K562 (cell line): ENCODE measurements around the gene POLR3K. TPM values are rescaled to one million over a fixed set of nuclear protein-coding genes. Genes with fewer than 3 reads are reported as not detected.

ENCODE experiments used
- ELK3 ChIP-seq: fragments of 450-650 bp; formaldehyde crosslinking; IDR thresholded peaks from 2 replicates; pipeline ENCODE4 v1.4.0; 2020; ENCODE audit warnings: mild to moderate bottlenecking
- MXD1 ChIP-seq: fragments of 250-450 bp; sonication (Bioruptor Pico); IDR thresholded peaks from 2 replicates; pipeline ENCODE4 v1.8.0; 2021; ENCODE audit warnings: borderline replicate concordance, mild to moderate bottlenecking, moderate library complexity; ENCODE audit not compliant: poor library complexity, severe bottlenecking
- PRMT5 ChIP-seq: sonication (generic); formaldehyde crosslinking; IDR thresholded peaks from 2 replicates; pipeline ENCODE4 v1.5.0; 2020; ENCODE audit warnings: missing genetic modification reagents
- RFX7 ChIP-seq: fragments of 250-450 bp; sonication (Bioruptor Pico); IDR thresholded peaks from 2 replicates; pipeline ENCODE4 v1.5.1; 2021; ENCODE audit warnings: mild to moderate bottlenecking
- TSHZ1 ChIP-seq: fragments of 250-450 bp; sonication (Bioruptor Pico); IDR thresholded peaks from 2 replicates; pipeline ENCODE4 v1.4.0; 2020; ENCODE audit warnings: mild to moderate bottlenecking, moderate library complexity
- ZC3H4 ChIP-seq: sonication (generic); formaldehyde crosslinking; IDR thresholded peaks from 2 replicates; pipeline ENCODE4 v1.9.0; 2021; ENCODE audit warnings: missing genetic modification reagents, borderline replicate concordance
- polyA plus RNA-seq, 8 experiments: library from polyadenylated mRNA; depleted of rRNA in 4 of 8; stranded (reverse) in 5 of 8; unstranded in 3 of 8; fragments of >200 nt; fragmentation: Nextera tagmentation in 2 of 8; fragmentation: Illumina TruSeq in 1 of 8; extraction: Ambion mirVana in 2 of 8; extraction: Trizol in 1 of 8; gene quantifications; 2 replicates each; pipeline versions ENCODE4 v1.2.1 to v1.2.3, GENCODE V29; 2011 to 2014; ENCODE audit warnings: inconsistent platforms in 1 of 8, missing spikeins in 1 of 8
- total RNA-seq, 7 experiments: library from RNA; depleted of rRNA in 6 of 7; stranded (reverse); fragments of >200 nt in 6 of 7; fragmentation: Illumina TruSeq in 2 of 7; extraction: Trizol in 2 of 7; gene quantifications; 2 replicates each; pipeline versions ENCODE4 v1.2.1 to v1.2.3, GENCODE V29; 2011 to 2021; ENCODE audit warnings: low replicate concordance in 1 of 7
- TF ChIP-seq, protein P1 (sequence below): fragments of 250-450 bp; sonication (Bioruptor Pico); IDR thresholded peaks from 2 replicates; pipeline ENCODE4 v1.5.0; 2020; ENCODE audit warnings: mild to moderate bottlenecking, borderline replicate concordance
- TF ChIP-seq, protein P2 (sequence below): fragments of 250-450 bp; sonication (Bioruptor Pico); IDR thresholded peaks from 2 replicates; pipeline ENCODE4 v1.5.0; 2022; ENCODE audit warnings: mild to moderate bottlenecking
- TF ChIP-seq, protein P3 (sequence below): fragments of 250-450 bp; sonication (Bioruptor Pico); IDR thresholded peaks from 2 replicates; pipeline ENCODE4 v1.8.0; 2022; ENCODE audit warnings: moderate library complexity, mild to moderate bottlenecking, inconsistent platforms

The POLR3K gene
- total and polyA plus RNA-seq, 9 of the 15 experiments (the other 6 are each of a cell fraction or from before 2014, with no cell fraction given): 42.1 to 315 (median 86.7) TPM

GRCh38 chr16:53346-54236, at the start of gene POLR3K, which contains the start of gene SNRNP25 (continued):
- TF ChIP-seq, protein P1, sequence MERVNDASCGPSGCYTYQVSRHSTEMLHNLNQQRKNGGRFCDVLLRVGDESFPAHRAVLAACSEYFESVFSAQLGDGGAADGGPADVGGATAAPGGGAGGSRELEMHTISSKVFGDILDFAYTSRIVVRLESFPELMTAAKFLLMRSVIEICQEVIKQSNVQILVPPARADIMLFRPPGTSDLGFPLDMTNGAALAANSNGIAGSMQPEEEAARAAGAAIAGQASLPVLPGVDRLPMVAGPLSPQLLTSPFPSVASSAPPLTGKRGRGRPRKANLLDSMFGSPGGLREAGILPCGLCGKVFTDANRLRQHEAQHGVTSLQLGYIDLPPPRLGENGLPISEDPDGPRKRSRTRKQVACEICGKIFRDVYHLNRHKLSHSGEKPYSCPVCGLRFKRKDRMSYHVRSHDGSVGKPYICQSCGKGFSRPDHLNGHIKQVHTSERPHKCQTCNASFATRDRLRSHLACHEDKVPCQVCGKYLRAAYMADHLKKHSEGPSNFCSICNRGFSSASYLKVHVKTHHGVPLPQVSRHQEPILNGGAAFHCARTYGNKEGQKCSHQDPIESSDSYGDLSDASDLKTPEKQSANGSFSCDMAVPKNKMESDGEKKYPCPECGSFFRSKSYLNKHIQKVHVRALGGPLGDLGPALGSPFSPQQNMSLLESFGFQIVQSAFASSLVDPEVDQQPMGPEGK (CRISPR knock-in tag): no peak
- TF ChIP-seq ELK3 (CRISPR knock-in tag) (no peak), ZC3H4 (CRISPR knock-in tag) (no peak), PRMT5 (no peak), MXD1 (no peak), TSHZ1 (CRISPR knock-in tag) (no peak), RFX7 (CRISPR knock-in tag) (no peak)
- TF ChIP-seq, protein P2, sequence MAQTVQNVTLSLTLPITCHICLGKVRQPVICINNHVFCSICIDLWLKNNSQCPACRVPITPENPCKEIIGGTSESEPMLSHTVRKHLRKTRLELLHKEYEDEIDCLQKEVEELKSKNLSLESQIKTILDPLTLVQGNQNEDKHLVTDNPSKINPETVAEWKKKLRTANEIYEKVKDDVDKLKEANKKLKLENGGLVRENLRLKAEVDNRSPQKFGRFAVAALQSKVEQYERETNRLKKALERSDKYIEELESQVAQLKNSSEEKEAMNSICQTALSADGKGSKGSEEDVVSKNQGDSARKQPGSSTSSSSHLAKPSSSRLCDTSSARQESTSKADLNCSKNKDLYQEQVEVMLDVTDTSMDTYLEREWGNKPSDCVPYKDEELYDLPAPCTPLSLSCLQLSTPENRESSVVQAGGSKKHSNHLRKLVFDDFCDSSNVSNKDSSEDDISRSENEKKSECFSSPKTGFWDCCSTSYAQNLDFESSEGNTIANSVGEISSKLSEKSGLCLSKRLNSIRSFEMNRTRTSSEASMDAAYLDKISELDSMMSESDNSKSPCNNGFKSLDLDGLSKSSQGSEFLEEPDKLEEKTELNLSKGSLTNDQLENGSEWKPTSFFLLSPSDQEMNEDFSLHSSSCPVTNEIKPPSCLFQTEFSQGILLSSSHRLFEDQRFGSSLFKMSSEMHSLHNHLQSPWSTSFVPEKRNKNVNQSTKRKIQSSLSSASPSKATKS: no peak
- TF ChIP-seq, protein P3, sequence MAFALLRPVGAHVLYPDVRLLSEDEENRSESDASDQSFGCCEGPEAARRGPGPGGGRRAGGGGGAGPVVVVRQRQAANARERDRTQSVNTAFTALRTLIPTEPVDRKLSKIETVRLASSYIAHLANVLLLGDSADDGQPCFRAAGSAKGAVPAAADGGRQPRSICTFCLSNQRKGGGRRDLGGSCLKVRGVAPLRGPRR: no peak
